Caco-2 (cell line): Measurements from ENCODE around the gene NINJ2. TPM values are rescaled to one million over a fixed set of nuclear protein-coding genes. Genes with fewer than 3 reads are reported as not detected.
A peak's percentile ranks its signal among the peaks of the same experiment; 100 is the strongest.

Experiments
- BruUV-seq: library from RNA; stranded (reverse); fragments of 400-500 nt; replicated peaks from 2 replicates; lab custom pipeline; 2021; lab: Mats Ljungman, UMichigan
- CTCF ChIA-PET: fragments of 300-600 bp; sonication (Branson Sonifier 250); formaldehyde crosslinking; loops from one replicate; lab custom pipeline; 2022; ENCODE audit warnings: antibody characterized with exemption; lab: Charles Lee
- POLR2A ChIA-PET: fragments of 300-600 bp; sonication (Branson Sonifier 250); formaldehyde crosslinking; loops from one replicate; lab custom pipeline; 2022; ENCODE audit warnings: antibody characterized with exemption; lab: Charles Lee
- DNase-seq, 2 experiments: peaks; one replicate each; pipeline versions ENCODE4 v3.0.0 to v3.0.0-alpha.2; 2020 to 2022
- H3K27me3 ChIP-seq: replicated peaks from 2 replicates; pipeline ENCODE4 v1.6.0; 2011; ENCODE audit warnings: low read length; ENCODE audit not compliant: control insufficient read depth, insufficient read depth
- H3K36me3 ChIP-seq: 2 replicates; pipeline ENCODE4 v1.5.1; 2011; ENCODE audit warnings: low read length; ENCODE audit not compliant: control insufficient read depth, insufficient read depth
- H3K4me1 ChIP-seq: fragments of 250-450 bp; sonication (Bioruptor Pico); 2 replicates; pipeline ENCODE4 v1.5.1; 2020; ENCODE audit warnings: mild to moderate bottlenecking
- H3K4me3 ChIP-seq: 2 replicates; pipeline ENCODE4 v1.5.1; 2011; ENCODE audit warnings: low read depth, mild to moderate bottlenecking, control low read depth, low read length
- H3K9me3 ChIP-seq: fragments of 250-450 bp; sonication (Bioruptor Pico); 2 replicates; pipeline ENCODE4 v1.5.1; 2020; ENCODE audit warnings: mild to moderate bottlenecking, moderate library complexity
- H3K27ac Mint-ChIP-seq: one replicate; pipeline ENCODE4 v1.8.0; 2022; ENCODE audit warnings: mixed read lengths; ENCODE audit not compliant: unreplicated experiment
- H3K27me3 Mint-ChIP-seq: one replicate; pipeline ENCODE4 v1.8.0; 2022; ENCODE audit warnings: mixed read lengths; ENCODE audit not compliant: insufficient read depth, unreplicated experiment
- H3K36me3 Mint-ChIP-seq: one replicate; pipeline ENCODE4 v1.8.0; 2022; ENCODE audit warnings: mild to moderate bottlenecking, mixed read lengths; ENCODE audit not compliant: insufficient read depth, unreplicated experiment
- H3K4me1 Mint-ChIP-seq: one replicate; pipeline ENCODE4 v1.8.0; 2022; ENCODE audit warnings: low read depth, mixed read lengths; ENCODE audit not compliant: unreplicated experiment
- H3K4me3 Mint-ChIP-seq: one replicate; pipeline ENCODE4 v1.8.0; 2022; ENCODE audit warnings: mild to moderate bottlenecking, moderate library complexity, mixed read lengths; ENCODE audit not compliant: unreplicated experiment
- H3K9me3 Mint-ChIP-seq: one replicate; pipeline ENCODE4 v1.8.0; 2022; ENCODE audit warnings: mixed read lengths; ENCODE audit not compliant: unreplicated experiment
- intact Hi-C: fragments of 100-400 bp; cut with micrococcal nuclease; formaldehyde crosslinking; loops from one replicate; pipeline ENCODE4 v1.10.0; 2022; ENCODE audit not compliant: unreplicated experiment
- total RNA-seq: library from RNA; stranded (reverse); gene quantifications from 2 replicates; pipeline ENCODE4 v1.2.3, GENCODE V29; 2022
- TF ChIP-seq, protein P1 (sequence below), 2 experiments: fragments of 200-600 bp in 1 of 2; IDR thresholded peaks; 1 replicate in 1 of 2; 2 replicates in 1 of 2; pipeline versions ENCODE4 v1.5.1 to v1.8.0; 2011 to 2022; ENCODE audit warnings: antibody characterized with exemption in 1 of 2, control low read depth in 1 of 2, inconsistent platforms in 1 of 2, low read depth in 1 of 2, low read length in 1 of 2, mild to moderate bottlenecking in 1 of 2, moderate library complexity in 1 of 2; ENCODE audit not compliant: insufficient read depth in 1 of 2, severe bottlenecking in 1 of 2, unreplicated experiment in 1 of 2

Gene NINJ2
- total RNA-seq, 1 experiment from 2014 or later = 7.0 TPM

GRCh38 chr12:586318-587071 is 76.8 kb downstream of the NINJ2 start:
- Mint-ChIP-seq H3K27me3 (no peaks in the 10 kb centered on the region), H3K36me3 (no peaks in the 10 kb centered on the region), H3K4me1 (peaks cover 21% of the 10 kb centered on the region), H3K9me3 (no peaks in the 10 kb centered on the region), H3K27ac (peak overlapping the region; percentile 68), H3K4me3 (no peak overlapping the region)
- Histone ChIP-seq H3K36me3 (no peaks in the 10 kb centered on the region), H3K27me3 (no peaks in the 10 kb centered on the region), H3K9me3 (peaks cover 5% of the 10 kb centered on the region), H3K4me1 (peaks cover 25% of the 10 kb centered on the region), H3K4me3 (no peak overlapping the region)
- intact Hi-C loops = no loop called here
- TF ChIP-seq, protein P1, sequence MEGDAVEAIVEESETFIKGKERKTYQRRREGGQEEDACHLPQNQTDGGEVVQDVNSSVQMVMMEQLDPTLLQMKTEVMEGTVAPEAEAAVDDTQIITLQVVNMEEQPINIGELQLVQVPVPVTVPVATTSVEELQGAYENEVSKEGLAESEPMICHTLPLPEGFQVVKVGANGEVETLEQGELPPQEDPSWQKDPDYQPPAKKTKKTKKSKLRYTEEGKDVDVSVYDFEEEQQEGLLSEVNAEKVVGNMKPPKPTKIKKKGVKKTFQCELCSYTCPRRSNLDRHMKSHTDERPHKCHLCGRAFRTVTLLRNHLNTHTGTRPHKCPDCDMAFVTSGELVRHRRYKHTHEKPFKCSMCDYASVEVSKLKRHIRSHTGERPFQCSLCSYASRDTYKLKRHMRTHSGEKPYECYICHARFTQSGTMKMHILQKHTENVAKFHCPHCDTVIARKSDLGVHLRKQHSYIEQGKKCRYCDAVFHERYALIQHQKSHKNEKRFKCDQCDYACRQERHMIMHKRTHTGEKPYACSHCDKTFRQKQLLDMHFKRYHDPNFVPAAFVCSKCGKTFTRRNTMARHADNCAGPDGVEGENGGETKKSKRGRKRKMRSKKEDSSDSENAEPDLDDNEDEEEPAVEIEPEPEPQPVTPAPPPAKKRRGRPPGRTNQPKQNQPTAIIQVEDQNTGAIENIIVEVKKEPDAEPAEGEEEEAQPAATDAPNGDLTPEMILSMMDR (IDR thresholded peaks at IDR 0.05; ENCODE audit: insufficient read depth in 1 of 2, low read depth in 1 of 2, low read length in 1 of 2, severe bottlenecking in 1 of 2, unreplicated experiment in 1 of 2) = no peak
- no TSS peak for BruUV-seq
- POLR2A ChIA-PET = interaction anchor here (1.3 kb wide), 1 partner anchor 10 kb away, joined by 4 read pairs; no protein-coding TSS in a partner anchor
- DNase-seq = peak in 1 of 2 experiments; percentile 32
- CTCF ChIA-PET = interaction anchor here (1.0 to 1.5 kb wide), 3 partner anchors 10 to 363 kb away, joined by 3 to 8 read pairs (median 5); partner anchors contain the start of gene RAD52

DNA sequence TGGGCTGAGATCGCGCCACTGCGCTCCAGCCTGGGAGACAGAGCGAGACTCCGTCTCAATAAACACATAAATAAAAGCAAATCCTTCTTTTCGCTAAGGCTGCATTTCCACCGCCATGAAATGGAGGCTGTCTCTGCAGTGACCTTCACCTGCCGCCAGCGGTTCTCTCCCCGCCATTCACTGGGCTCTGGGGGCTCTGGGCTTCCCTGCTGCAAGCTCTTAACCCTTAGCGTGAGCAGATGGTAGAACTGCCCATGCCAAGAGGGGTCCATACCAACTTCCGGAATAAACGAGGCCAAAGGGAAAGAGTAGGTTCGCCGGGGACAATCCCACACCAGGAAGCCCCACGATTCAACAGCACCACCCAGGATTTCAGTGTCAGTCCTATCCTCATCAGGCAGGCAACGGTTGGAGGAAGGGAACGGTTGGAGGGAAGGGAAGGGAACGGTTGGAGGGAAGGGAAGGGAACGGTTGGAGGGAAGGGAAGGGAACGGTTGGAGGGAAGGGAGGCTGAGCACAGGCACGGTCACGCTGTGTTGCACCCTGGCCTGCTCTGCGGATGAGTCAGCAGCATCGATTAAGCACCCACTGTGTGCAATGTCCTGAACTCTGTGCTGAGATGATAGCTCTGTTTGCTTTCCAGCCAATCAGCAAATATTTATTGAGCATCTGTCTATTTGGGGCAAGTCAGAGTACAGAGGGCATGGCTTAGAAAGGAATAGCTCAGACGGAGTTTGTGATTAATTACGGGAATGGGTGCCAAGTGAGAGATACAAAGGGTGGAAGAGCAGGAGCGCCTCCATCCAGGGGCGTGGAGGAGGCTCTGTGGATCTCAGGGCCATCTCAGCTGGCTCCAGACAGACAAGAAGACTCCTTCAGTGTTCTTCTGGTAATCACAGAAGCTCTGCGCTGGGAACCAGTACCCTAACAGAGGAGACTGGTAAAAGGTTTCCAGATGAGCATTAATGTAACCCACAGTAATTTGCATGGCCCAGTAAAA is 77.9 kb downstream of the NINJ2 start:
- Mint-ChIP-seq H3K27me3 (no peaks in the 10 kb centered on the region), H3K4me3 (no peak overlapping the region), H3K27ac (peak overlapping the region; percentile 68), H3K36me3 (no peaks in the 10 kb centered on the region), H3K9me3 (no peaks in the 10 kb centered on the region), H3K4me1 (peaks cover 21% of the 10 kb centered on the region)
- no peak overlapping the region for H3K4me3 ChIP-seq
- TF ChIP-seq, protein P1 (IDR thresholded peaks at IDR 0.05; ENCODE audit: insufficient read depth in 1 of 2, low read depth in 1 of 2, low read length in 1 of 2, severe bottlenecking in 1 of 2, unreplicated experiment in 1 of 2) = no peak
- ChIA-PET POLR2A (interaction anchor here (0.6 to 1.3 kb wide), 3 partner anchors 9 to 364 kb away, joined by 3 to 4 read pairs (median 3); partner anchors contain the start of gene RAD52), CTCF (interaction anchor here (0.6 to 1.3 kb wide), 8 partner anchors 9 to 364 kb away, joined by 3 to 8 read pairs (median 4); partner anchors contain the start of gene RAD52)
- H3K27me3 ChIP-seq = no peaks in the 10 kb centered on the region
- peaks cover 25% of the 10 kb centered on the region for H3K4me1 ChIP-seq
- BruUV-seq = no TSS peak
- intact Hi-C loops = no loop called here
- peak in 1 of 2 experiments; percentile 45 for DNase-seq
- H3K9me3 ChIP-seq = peaks cover 5% of the 10 kb centered on the region
- H3K36me3 ChIP-seq = no peaks in the 10 kb centered on the region
